RPMI7951 (cell line): Measurements from ENCODE around the gene SLAMF6. TPM values are rescaled to one million over a fixed set of nuclear protein-coding genes. Genes with fewer than 3 reads are reported as not detected.
"Not testable (repeated sequence)": the region's sequence is repeated elsewhere in the genome, so short reads cannot be mapped to it uniquely, and the experiment has no call there.

Source experiments
- DNase-seq: peaks from one replicate; pipeline ENCODE4 v3.0.0-alpha.2; 2012; ENCODE audit warnings: low read depth
- total RNA-seq: library from RNA; depleted of rRNA; stranded (reverse); fragments of >200 nt; shearing (Covaris generic); gene quantifications from 2 replicates; pipeline ENCODE4 v1.2.3, GENCODE V29; 2014

The SLAMF6 gene
- total RNA-seq, 1 experiment from 2014 or later, result not detected

- no peak for DNase-seq
Observed at GRCh38 chr1:160542303-160542945, 19.4 kb upstream of the SLAMF6 start.

- no peak for DNase-seq
Observed at GRCh38 chr1:160541622-160542302, 18.7 kb upstream of the SLAMF6 start.

- no peak for DNase-seq
Observed at GRCh38 chr1:160540859-160541233, 17.8 kb upstream of the SLAMF6 start.

- DNase-seq, result no peak
Observed at GRCh38 chr1:160539990-160540858, 17.2 kb upstream of the SLAMF6 start.

GRCh38 chr1:160539684-160539989 is 16.6 kb upstream of the SLAMF6 start:
- no peak for DNase-seq

GRCh38 chr1:160538985-160539651 is 16.1 kb upstream of the SLAMF6 start:
- DNase-seq, result no peak

- no peak for DNase-seq
Observed at GRCh38 chr1:160537714-160538665, 14.9 kb upstream of the SLAMF6 start.

GRCh38 chr1:160534823-160535605 is 12.0 kb upstream of the SLAMF6 start:
- DNase-seq, result no peak

- DNase-seq, result not testable (repeated sequence)
Observed at GRCh38 chr1:160532557-160532813, 9.4 kb upstream of the SLAMF6 start.

GRCh38 chr1:160531809-160532556 is 8.9 kb upstream of the SLAMF6 start:
- DNase-seq, result not testable (repeated sequence)

- not testable (repeated sequence) for DNase-seq
Observed at GRCh38 chr1:160529401-160529952, 6.4 kb upstream of the SLAMF6 start.

- not testable (repeated sequence) for DNase-seq
Observed at GRCh38 chr1:160523789-160524188, 734 bp upstream of the SLAMF6 start.

GRCh38 chr1:160522136-160522535 is 919 bp downstream of the SLAMF6 start:
- DNase-seq, result no peak

GRCh38 chr1:160521554-160521953 is 1.5 kb downstream of the SLAMF6 start:
- no peak for DNase-seq

- no peak for DNase-seq
Observed at GRCh38 chr1:160520999-160521398, 2.1 kb downstream of the SLAMF6 start.

GRCh38 chr1:160520582-160520981 is 2.5 kb downstream of the SLAMF6 start:
- peak; percentile 7 for DNase-seq

GRCh38 chr1:160519642-160520435 is 3.2 kb downstream of the SLAMF6 start:
- peak; percentile 2 for DNase-seq

GRCh38 chr1:160517519-160517918 is 5.5 kb downstream of the SLAMF6 start:
- not testable (repeated sequence) for DNase-seq

GRCh38 chr1:160515908-160516307 is 7.1 kb downstream of the SLAMF6 start:
- not testable (repeated sequence) for DNase-seq
